Vagina (tissue), 2 donors: Measurements from ENCODE around the gene EPOP. TPM values are rescaled to one million over a fixed set of nuclear protein-coding genes. Genes with fewer than 3 reads are reported as not detected.

Experiments used
- DNase-seq, 2 donors: peaks; one replicate each; pipeline ENCODE4 v3.0.0-alpha.2; 2017; ENCODE audit errors: extremely low spot score in 2 of 2
- H3K27ac ChIP-seq: fragments of 200-600 bp; sonication (generic); one replicate; pipeline ENCODE4 v1.5.1; 2019
- H3K27me3 ChIP-seq: fragments of 200-600 bp; sonication (generic); one replicate; pipeline ENCODE4 v1.5.1; 2019
- H3K36me3 ChIP-seq, 2 donors: fragments of 200-600 bp; sonication (generic); one replicate each; pipeline ENCODE4 v1.5.1; 2017 to 2019
- H3K4me1 ChIP-seq: fragments of 200-600 bp; sonication (generic); one replicate; pipeline ENCODE4 v1.5.1; 2019
- H3K4me3 ChIP-seq, 2 donors: fragments of 200-600 bp; sonication (generic); 1 replicate in 1 of 2; 2 replicates in 1 of 2; pipeline ENCODE4 v1.5.1; 2016 to 2019
- H3K9me3 ChIP-seq: fragments of 200-600 bp; sonication (generic); one replicate; pipeline ENCODE4 v1.5.1; 2019
- CTCF ChIP-seq, 3 experiments: fragments of 450-650 bp in 2 of 3; fragments of 200-600 bp in 1 of 3; sonication (generic) in 1 of 3; IDR thresholded peaks; one replicate each; pipeline ENCODE4 v1.5.1; 2017 to 2019; ENCODE audit warnings: antibody characterized with exemption in 3 of 3, mild to moderate bottlenecking in 2 of 3, moderate library complexity in 2 of 3
- POLR2A ChIP-seq, 2 donors: fragments of 450-650 bp; IDR thresholded peaks; one replicate each; pipeline ENCODE4 v1.6.1; 2017; ENCODE audit warnings: antibody characterized with exemption in 2 of 2, mild to moderate bottlenecking in 2 of 2, moderate library complexity in 2 of 2
- POLR2AphosphoS5 ChIP-seq, 2 donors: sonication (generic); formaldehyde crosslinking; IDR thresholded peaks; one replicate each; pipeline ENCODE4 v1.9.0; 2017; ENCODE audit warnings: antibody characterized with exemption in 2 of 2, mild to moderate bottlenecking in 2 of 2, low read depth in 1 of 2; ENCODE audit not compliant: insufficient read depth in 1 of 2
- intact Hi-C: fragments of 100-400 bp; cut with DNase I; formaldehyde crosslinking; loops from one replicate; pipeline ENCODE4 v1.15.1; 2023
- total RNA-seq: library from RNA; depleted of rRNA; stranded (reverse); fragments of >200 nt; gene quantifications from one replicate; pipeline ENCODE4 v1.2.3, GENCODE V29; 2016

EPOP gene
- total RNA-seq, 1 donor from 2014 or later = 0.98 TPM

DNA sequence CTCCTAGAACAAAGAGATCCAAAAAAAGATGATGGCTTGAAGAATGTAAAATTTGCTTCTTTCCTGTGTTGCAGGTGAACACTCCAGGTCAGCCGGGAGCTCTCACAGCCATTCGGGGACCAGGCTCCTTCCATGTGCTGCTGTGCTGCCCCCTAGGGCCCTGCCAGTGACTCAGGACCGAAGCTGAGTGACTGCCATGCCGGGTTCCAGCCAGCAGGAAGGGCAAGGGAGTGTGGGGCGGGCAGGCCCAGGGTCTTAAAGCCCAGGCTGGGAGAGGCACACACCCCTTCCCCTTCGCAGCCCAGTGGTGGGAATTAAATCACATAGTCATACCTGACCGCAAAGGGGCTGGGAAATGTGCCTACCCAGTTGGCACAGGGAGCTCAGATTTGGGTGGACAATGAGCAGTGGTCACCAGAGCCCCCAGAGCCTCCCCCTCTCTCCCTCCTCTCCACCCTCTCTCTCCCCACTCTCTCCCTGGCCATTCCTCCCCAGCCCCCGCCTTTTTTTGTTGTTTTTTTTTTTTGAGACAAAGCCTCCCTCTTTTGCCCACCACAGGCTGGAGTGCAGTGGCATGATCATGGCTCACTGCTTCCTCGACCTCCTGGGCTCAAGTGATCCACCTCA lies 11.5 kb downstream of the EPOP start:
- intact Hi-C loops = no loop called here
- no peak overlapping the region for H3K4me3 ChIP-seq
- TF ChIP-seq CTCF (IDR thresholded peaks at IDR 0.05) = no peak
- no peaks in the 10 kb centered on the region for H3K36me3 ChIP-seq
- H3K4me1 ChIP-seq = no peaks in the 10 kb centered on the region
- no peaks in the 10 kb centered on the region for H3K27me3 ChIP-seq
- no peak for DNase-seq
- H3K9me3 ChIP-seq = no peaks in the 10 kb centered on the region
- no peak overlapping the region for H3K27ac ChIP-seq

DNA sequence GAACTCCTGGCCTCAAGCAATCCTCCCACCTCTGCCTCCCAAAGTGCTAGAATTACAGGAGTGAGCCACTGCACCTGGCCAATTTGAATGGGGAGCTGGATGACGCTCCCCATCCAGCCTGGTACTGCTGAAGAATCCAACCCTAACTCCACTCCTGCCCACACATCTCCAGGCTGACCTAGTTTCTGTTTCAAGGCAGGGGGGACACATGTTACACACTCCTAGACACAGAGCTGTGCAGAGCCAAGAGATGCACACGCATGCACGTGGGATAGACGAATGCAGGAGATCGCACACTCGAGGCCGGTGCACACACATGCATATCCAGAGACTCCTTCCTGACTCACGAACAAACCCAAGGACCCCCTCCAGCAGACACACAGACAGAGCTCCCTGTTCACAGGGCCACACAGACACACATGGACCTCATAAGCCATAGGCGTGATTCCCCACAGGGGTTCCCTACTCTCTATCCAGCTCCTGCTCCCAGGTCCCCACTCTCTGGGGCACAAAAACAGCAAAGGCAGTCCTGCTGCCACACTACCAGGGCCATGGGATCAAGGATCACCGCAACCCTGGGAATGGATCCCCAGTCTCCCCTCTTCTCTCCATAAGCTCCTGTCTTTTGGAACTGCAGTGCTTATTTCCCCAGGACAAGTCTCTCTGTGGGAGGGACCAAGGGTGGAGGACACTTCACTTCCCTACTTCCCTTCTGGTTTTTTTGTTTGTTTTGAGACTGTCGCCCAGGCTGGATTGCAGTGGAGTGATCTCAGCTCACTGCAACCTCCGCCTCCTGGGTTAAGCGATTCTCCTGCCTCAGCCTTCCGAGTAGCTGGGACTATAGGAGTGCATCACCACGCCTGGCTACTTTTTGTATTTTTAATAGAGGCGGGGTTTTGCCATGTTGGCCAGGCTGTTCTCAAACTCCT lies 14.4 kb downstream of the EPOP start:
- DNase-seq = no peak
- intact Hi-C loops = no loop called here

GRCh38 chr17:38659415-38659814 lies 15.3 kb downstream of the EPOP start:
- peaks cover 4% of the 10 kb centered on the region for H3K27me3 ChIP-seq
- intact Hi-C loops = no loop called here

More for the DNA sequence above, 14.4 kb downstream of the EPOP start:
- H3K36me3 ChIP-seq = no peaks in the 10 kb centered on the region
- no peak overlapping the region for H3K27ac ChIP-seq
- H3K4me1 ChIP-seq = no peaks in the 10 kb centered on the region
- no peaks in the 10 kb centered on the region for H3K9me3 ChIP-seq
- no peaks in the 10 kb centered on the region for H3K27me3 ChIP-seq
- TF ChIP-seq POLR2A (IDR thresholded peaks at IDR 0.05) = no peak
- no peak for TF ChIP-seq POLR2AphosphoS5 (IDR thresholded peaks at IDR 0.05; ENCODE audit: insufficient read depth in 1 of 2, low read depth in 1 of 2)
- TF ChIP-seq CTCF (IDR thresholded peaks at IDR 0.05) = no peak
- H3K4me3 ChIP-seq = no peak overlapping the region

GRCh38 chr17:38658741-38659345 lies 15.9 kb downstream of the EPOP start:
- Histone ChIP-seq H3K36me3 (no peaks in the 10 kb centered on the region), H3K4me3 (no peak overlapping the region), H3K9me3 (no peaks in the 10 kb centered on the region), H3K27ac (no peak overlapping the region), H3K4me1 (no peaks in the 10 kb centered on the region), H3K27me3 (peaks cover 6% of the 10 kb centered on the region)
- intact Hi-C loops = no loop called here
- TF ChIP-seq CTCF (IDR thresholded peaks at IDR 0.05) (no peak), POLR2AphosphoS5 (IDR thresholded peaks at IDR 0.05; ENCODE audit: insufficient read depth in 1 of 2, low read depth in 1 of 2) (no peak), POLR2A (IDR thresholded peaks at IDR 0.05) (no peak)
- no peak for DNase-seq

More at GRCh38 chr17:38659415-38659814, 15.3 kb downstream of the EPOP start:
- Histone ChIP-seq H3K36me3 (no peaks in the 10 kb centered on the region), H3K4me1 (no peaks in the 10 kb centered on the region), H3K4me3 (no peak overlapping the region), H3K9me3 (no peaks in the 10 kb centered on the region), H3K27ac (no peak overlapping the region)
- TF ChIP-seq POLR2AphosphoS5 (IDR thresholded peaks at IDR 0.05; ENCODE audit: insufficient read depth in 1 of 2, low read depth in 1 of 2) (no peak), POLR2A (IDR thresholded peaks at IDR 0.05) (no peak), CTCF (IDR thresholded peaks at IDR 0.05) (no peak)
- DNase-seq = no peak
